ENCODE measurements around the gene DBP. TPM values are rescaled to one million over a fixed set of nuclear protein-coding genes. Genes with fewer than 3 reads are reported as not detected.
A peak's percentile ranks its signal among the peaks of the same experiment; 100 is the strongest.

The DBP gene
- total RNA-seq, 2 donors from 2014 or later = 1.8 to 3.6 TPM

DNA sequence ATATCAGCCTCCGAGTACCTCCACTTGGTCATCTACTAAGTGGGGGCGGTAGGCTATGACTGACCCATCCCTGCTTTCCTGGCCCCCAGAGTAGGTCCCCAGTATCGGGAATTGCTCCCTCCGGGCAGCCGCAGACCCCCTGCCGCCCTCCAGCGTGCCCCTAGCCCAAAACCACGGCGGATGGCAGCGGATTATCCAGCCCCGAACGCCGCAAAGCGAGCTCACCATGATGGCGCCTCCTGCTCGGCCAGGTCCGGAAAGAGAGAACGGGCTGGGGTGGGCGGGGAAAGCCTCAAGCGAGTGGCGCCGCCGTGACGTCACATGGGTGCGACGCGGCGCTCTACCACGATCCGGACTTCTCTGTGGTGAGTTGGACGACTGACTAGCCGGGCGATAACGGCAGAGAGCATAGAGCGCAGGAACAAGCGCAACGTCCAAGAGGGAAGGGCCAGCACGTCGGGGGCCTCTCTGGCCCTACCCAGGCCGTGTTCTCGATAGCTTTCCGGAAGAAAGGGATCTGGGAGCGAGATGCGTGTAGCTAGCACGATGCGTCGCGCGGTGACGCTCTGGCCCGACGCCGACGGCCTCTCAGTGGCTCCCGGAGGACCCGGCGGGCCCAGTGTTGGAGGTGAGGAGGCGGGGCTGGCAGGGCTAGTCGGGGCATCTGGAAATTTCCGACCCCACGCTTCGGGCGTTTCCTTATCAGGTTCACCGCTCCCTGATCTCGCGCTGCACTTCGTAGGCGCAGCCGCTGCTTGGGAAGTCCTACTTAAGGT is 18.1 kb downstream of the DBP start, which contains the start of the genes RPL18 and SPHK2:
TSS of gene RPL18 (minus strand) at position 263 of the 776 bp plus-strand sequence. CDS start at position 228, 35 bp downstream.
TSS of gene SPHK2 (plus strand) at position 591 of the 776 bp plus-strand sequence. CDS start 1,009 bp downstream, outside the sequence.
- intact Hi-C loops (cut with DNase I) = no loop called here

DNA sequence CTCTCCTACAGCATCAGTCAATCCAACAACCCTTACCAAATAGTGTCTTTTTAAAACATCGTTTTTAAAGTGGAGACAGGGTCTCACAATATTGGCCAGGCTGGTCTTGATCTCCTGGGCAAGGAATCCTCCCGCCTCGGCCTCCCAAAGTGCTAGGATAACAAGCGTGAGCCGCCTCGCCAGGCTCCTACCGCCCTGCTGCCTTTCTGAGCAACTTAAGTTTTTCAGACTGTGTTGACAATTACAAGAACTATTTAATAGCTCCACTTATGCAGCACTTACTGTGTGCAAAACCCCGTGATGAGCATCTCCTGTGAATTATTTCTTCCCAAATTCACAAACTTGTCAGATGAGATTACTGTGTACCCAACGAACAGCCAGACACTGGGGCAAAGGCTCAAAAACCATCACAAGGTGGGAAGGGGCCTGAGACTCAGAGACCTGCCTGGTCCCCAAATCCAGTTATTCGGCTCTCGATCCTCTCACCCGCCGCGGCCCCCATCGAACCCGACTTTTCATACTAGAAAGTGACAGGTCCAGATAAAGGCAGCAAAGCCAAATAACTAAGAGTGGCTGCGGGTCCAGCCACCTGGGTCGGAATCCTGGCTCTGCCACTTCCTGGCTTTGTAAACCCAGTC is 18.8 kb downstream of the DBP start:
- intact Hi-C loops (cut with DNase I) = no loop called here

More for the DNA sequence above, 18.1 kb downstream of the DBP start, which contains the start of the genes RPL18 and SPHK2:
- peak; percentile 99 for DNase-seq (ENCODE audit: low spot score)

DNA sequence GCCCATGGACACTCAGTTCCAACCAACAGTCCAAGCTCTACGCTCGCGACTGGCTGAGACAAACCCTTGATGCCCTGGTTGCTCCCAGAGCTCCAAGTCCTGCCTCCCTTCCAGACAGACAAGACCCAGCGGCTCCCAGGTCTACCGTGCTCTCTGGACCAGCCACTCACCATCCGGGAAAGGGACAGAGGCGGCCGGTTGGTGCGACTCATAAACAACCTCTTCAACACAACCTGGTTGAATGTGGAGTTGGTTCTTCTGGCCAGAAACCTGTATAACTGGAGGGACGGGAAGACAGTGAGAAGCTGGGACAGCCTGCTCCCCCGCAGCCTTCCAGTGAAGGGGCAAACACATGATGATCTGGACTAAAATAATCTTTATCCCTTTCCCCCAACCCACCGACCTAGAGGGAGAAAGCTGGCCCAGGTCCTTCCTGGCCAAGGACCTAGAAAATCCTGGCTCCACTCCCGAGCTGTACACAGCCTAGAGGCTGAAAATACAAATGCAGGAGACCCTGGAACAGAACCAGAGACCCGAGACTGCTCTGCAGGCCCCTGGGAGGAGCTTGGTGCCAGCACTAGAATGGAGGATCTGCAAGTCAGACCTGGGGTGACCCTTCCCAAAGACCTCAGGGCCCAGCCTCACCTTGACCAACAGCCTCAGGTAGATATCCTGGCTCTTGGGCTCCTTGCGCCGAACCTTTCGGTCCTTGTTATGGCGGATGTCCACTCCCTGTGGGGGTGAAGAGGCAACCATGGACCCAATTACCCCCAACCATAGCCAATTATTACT is 19.8 kb downstream of the DBP start:
- intact Hi-C loops (cut with DNase I) = no loop called here

More for the DNA sequence above, 18.8 kb downstream of the DBP start:
- no peak for DNase-seq (ENCODE audit: low spot score)

DNA sequence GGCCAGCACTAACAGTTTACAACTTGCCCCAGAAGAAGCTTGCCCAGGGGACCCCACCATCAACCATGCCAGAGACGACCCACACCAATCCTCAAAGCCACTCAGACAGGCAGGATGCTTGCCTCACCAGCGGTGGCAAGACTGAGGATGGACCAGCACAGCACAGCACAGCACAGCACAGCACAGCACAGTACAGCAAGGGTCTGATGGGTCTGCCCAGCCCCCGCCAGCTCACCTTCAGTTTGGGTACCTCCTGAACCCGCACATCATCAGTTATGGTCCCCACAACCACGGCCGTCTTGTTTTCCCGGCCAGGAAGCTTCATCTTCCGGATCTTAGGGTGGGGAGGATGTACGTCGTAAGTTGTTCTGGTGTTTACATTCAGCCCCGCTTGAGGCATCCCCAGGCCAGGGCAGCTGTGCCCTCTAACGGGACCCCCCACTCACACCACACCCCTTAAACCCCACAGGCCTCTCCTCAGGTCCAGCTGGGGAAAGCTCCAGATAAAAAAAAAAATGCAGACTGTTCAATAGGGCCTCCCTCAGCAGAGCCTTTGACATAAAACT is 20.6 kb downstream of the DBP start:
- intact Hi-C loops (cut with DNase I) = no loop called here
- no peak for DNase-seq (ENCODE audit: low spot score)

More for the DNA sequence above, 19.8 kb downstream of the DBP start:
- DNase-seq (ENCODE audit: low spot score) = no peak

DNA sequence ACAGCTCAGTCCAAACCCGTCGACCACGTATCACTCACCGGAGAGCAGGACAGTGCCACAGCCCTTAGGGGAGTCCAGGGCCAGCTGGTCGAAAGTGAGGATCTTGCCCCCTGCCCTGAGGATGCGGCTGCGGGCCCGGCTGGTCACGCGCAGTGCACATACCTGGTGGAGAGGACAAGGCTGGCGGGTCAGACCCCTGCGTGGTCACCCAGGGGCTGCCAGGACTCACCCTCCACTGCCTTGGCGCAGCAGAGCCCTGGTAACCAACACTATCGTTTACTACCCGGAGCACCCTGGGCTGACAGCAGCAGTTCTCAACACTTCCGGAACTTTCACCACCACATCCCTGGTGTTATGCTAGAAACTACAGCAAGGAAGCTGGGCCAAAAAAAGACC is 21.1 kb downstream of the DBP start:
- intact Hi-C loops (cut with DNase I) = no loop called here
- DNase-seq (ENCODE audit: low spot score) = no peak

DNA sequence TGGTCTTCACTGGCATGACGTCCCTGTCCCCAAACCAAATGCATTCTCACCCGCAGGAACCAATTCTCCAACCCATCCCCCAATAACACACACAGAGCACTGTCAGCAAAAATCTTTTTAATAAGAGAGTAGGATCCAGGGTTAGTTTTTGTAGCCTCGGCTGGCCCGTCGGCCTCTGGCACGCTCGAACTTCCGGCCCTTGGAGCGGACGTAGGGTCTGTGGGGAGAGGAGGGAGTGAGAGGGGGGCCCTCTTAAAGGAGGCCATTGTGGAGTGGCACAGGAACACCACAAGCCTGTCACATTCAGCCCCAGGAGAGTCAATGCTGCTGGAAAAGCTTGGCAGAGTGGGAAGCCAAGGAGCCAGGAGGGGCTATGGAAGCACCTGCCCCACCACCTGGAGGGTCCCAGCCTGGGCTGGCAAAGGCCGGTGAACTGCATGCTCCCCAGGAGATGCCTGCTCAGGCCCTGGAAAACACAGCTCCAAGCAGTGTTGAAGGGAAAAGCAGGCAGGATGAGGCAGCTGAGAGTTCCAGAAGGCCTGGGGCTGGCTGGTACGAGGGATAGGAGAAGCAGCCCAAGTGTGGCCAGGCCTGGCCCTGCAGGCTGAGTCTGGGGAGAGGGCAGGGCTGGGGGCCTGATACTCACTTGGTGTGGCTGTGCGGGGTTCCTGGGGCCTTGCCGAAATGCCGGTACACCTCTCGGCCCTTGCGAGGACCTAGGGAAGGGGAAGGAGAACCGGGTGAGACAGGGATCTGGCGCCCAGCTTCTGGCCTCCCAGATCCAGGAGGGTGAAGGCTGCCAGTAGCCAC is 21.7 kb downstream of the DBP start:
- intact Hi-C loops (cut with DNase I) = no loop called here
- no peak for DNase-seq (ENCODE audit: low spot score)

DNA sequence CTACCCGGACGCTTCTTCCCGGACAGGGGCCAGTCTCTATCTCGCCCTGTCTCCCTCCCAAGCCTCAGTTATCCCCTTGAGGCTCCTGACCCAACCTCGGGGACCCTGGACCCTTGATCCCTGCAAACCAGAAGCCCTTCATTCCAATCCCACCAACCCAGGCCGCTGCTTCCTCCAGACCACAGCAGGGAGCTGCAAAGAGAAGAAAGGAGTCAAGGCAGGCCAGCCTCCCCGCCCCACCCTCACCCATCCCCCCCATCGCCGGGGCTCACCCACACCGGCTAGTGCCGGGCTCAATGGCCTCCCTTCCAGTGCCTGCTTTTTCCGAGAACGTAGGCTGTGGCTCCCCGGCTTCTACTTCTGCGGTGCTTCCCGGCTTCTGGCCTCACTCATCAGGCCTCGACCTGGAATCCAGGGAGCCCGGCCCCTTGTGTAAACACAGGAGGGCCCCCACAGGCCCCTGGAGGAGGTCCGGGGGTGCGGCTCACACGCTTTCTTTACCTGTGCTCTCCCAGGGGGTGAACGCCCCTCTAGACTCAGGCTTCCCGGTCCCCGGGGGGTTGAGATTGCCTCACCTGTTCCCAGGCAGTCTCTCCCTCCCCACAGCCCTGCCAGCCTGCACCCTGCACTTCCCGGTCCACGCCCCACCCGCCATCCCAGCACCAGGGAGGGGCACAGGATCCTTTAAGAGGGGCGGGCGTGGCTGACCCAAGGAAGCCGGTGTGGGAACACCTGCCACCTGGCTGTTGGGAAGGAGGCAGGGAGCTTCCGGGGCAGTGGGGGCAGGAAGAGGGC is 22.5 kb downstream of the DBP start, which contains the start of gene FAM83E:
TSS of gene FAM83E (minus strand) at position 641 of the 795 bp plus-strand sequence. CDS start 1,704 bp downstream, outside the sequence.
- intact Hi-C loops (cut with DNase I) = no loop called here
- DNase-seq (ENCODE audit: low spot score) = no peak

DNA sequence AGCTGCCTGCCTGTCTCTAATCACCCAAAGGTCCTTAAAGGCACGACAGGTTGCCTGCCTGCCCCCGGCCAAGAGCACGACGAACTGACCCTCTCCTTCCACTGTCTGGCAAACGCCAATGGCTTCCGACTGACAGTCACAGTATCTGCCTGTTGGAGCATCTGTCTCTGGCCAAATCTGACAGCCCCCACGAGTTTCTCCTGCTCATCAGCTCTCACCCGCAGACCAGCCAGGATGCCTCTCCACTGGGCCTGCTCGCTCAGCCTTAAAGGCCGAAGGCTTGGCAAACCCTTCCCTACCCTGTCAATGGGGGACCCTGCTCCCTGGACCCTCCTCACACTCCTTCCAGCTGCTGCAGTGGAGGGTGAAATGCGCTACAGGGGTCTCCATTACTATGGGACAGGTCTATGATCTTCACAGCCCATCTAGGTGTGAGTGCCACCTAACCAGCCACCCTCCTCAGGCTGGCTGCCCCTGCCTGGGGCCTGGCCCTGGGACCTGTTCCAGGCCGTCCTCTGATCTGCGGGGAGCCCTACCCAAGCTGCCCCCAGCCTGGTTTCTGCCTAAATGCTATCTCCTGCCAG is 23.2 kb downstream of the DBP start:
- DNase-seq (ENCODE audit: low spot score) = no peak
- intact Hi-C loops (cut with DNase I) = no loop called here

DNA sequence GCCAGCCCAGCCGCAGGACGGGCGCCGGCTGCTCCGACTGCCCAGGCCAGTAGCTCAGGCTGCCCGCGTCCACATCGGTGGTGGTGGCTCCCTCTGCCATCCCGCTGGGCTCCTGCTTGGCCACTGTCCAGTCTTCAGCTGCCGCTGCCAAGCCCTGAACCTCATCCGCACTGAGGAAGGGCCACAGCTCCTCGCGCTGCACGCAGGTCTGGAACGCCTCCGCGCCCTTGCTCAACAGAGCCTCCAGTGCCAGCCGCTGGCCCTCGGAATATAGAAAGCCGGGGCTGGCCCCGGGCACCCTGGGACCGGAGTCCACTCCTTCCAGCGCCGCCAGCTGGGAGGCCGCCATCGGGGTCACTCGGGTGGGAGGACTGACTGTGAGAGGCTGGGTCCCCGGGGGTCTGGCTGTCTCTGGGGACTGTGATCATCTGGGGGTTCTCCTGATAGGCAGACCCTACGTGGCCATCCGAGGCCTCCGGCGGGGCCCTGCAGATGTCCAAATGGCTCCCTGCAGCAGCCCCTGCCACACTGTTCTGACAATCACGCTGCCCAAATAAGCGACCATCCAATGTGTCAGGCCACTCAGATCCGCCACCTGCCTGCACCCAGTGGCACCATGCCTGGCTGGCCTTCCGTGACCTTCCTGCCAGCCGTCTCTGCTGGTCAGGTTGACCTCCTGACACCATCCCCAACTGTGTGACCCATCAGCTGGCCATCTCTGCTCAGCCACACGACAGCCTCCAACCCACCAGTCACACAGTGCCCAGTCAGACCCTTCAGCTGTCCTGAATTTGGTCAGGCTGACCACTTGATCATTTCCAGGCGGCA is 23.9 kb downstream of the DBP start:
- DNase-seq (ENCODE audit: low spot score) = no peak
- intact Hi-C loops (cut with DNase I) = no loop called here

DNA sequence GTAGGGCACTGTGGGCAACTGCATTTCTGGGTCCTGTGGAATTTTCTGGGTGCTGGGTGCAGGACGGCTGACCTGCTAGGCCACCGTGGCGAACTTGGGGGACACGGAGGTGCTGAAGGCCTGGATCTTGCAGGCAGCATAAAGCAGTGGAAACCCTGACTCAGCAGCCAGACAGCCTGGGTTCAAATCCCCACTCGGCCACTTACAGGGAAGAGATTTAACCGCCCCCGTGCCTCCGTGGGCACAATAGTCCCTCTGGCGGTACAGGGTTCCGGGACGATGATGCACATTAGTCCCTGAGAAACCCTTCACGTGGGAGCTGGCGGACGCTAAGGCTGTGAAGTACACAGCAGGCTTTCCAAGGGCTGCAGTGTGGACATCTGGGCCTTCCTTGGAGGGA is 25.3 kb downstream of the DBP start:
- DNase-seq (ENCODE audit: low spot score) = peak; percentile 70
- intact Hi-C loops (cut with DNase I) = no loop called here

DNA sequence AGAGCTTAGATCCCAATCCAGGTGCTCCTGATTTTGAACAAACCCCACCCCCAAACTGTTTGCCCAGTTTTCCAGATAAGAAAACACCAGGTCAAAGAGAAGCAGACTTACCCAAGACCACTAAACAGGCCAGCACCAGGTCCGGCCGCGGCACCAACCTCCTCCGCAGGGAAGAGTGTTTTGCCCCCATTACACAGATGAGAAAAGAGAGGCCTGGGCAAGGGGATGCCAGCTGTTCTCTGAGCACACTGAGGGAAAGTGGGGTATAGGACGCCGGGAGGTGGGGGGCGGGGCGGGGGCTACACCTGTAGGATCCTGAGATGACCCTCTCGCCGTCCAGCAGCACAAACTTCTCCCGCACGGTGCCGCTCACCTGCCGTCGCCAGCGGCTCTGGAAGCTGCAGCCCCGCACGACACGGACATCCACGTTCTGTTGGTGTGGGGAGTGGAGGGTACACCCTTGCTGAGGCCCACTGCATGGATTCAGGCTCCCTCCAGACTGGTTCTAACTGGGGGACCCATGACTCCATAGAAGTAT is 27.5 kb downstream of the DBP start:
- intact Hi-C loops (cut with DNase I) = no loop called here
- DNase-seq (ENCODE audit: low spot score) = no peak

DNA sequence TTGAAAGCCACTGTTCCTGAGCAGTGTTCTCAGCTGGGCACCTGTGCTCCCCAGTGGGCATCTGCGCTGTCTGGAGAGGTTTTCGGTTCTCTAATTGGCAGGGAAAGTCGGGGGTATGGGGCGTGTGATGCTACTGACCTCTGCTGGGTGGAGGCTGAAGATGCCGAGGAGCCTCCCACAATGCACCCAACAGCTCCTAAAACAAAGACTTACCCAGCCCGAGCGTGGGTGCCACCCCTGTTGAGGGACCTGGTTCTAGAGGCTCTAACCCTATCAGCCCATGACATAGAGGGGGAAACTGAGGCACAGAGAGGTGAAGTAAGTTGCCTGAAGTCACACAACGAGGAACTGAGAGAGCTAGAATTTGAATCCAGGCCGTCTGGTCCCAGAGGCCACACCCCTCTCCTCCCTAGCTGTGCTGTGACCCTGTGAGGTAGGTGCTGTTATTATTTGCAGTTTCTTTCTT is 28.3 kb downstream of the DBP start:
- peak; percentile 80 for DNase-seq (ENCODE audit: low spot score)
- intact Hi-C loops (cut with DNase I) = no loop called here

DNA sequence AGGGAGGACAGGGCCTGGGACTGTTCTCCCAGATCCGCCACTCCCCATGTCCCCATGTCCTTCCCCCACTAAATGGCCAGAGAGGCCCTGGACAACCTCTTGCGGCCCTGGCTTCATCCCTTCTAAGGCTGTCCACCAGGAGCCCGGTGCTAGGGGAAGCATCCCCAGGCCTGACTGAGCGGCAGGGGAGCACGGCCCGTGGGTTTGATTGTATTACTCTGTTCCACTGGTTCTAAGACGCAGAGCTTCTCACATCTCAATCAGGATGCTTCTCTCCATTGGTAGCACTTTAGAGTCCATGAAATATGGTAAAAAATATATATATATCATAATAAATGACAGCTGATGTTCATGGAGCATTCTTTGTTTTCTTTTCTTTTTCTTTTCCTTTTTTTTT is 29.8 kb downstream of the DBP start:
- intact Hi-C loops (cut with DNase I) = no loop called here
- no peak for DNase-seq (ENCODE audit: low spot score)

DNA sequence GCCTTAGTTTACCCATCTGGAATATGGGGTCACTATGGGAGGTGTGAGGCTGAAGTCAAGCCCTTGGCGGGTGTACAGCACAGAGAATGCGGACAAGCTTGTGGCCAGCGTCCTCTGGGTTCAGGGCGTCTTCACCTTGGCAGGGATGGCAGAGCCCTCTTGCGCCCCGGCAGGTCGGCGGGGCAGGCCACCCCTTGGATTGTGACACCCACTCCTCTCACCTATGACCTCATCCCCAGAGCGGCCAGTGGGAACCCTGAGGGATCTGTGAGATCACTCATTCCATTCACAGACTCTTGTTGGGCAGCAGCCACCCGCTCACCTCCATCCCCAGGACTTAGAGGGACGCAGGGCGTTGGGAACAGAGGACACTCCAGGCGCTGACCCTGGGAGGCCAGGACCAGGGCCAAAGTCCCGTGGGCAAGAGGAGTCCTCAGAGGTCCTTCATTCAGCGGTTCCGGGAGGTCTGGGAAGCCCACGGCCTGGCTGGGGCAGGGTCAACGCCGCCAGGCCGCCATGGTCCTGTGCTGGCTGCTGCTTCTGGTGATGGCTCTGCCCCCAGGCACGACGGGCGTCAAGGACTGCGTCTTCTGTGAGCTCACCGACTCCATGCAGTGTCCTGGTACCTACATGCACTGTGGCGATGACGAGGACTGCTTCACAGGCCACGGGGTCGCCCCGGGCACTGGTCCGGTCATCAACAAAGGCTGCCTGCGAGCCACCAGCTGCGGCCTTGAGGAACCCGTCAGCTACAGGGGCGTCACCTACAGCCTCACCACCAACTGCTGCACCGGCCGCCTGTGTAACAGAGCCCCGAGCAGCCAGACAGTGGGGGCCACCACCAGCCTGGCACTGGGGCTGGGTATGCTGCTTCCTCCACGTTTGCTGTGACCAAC is 30.5 kb downstream of the DBP start, which contains the start of gene SPACA4:
TSS of gene SPACA4 (plus strand) at position 280 of the 896 bp plus-strand sequence. CDS start at position 517, 237 bp downstream.
- intact Hi-C loops (cut with DNase I) = no loop called here
- peak; percentile 77 for DNase-seq (ENCODE audit: low spot score)

DNA sequence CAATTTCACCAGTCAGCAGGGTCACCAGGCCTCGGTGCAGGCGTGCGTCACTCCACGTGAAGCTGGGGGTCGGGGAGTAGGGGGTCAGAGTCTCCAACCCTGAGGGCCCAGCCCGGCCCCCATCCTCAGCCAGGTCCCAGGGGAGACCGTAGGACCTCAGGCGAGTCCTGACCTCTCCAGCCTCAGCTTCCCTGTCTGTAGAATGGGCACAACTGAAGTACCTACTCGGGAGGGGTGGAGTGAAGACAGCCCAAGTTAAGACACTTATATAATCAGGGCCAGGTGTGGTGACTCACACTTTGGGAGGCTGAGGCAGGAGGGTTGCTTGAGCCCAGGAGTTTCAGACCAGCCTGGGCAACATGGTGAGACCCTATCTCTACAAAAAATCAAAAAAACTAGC is 33.3 kb downstream of the DBP start:
- no peak for DNase-seq (ENCODE audit: low spot score)
- intact Hi-C loops (cut with DNase I) = no loop called here
